Activated CD8-positive, alpha-beta memory T cell treated with anti-CD3 and anti-CD28 coated beads, Interleukin-2, amount 10 ng/mL, durations not matched to agents 7 days and 5 days (primary cell): ENCODE data around the gene XRCC4. TPM values are rescaled to one million over a fixed set of nuclear protein-coding genes. Genes with fewer than 3 reads are reported as not detected.
"Not testable (repeated sequence)": the region's sequence is repeated elsewhere in the genome, so short reads cannot be mapped to it uniquely, and the experiment has no call there.

ENCODE experiments used
- ATAC-seq: fragments of 150-1000 bp; cut with Tn5 transposase; one replicate; pipeline ENCODE4 v1.10.0; 2021; ENCODE audit warnings: moderate library complexity
- CTCF ChIA-PET: fragments of 350-600 bp; sonication (Branson Sonifier 250); formaldehyde crosslinking; loops from one replicate; lab custom pipeline; 2021; ENCODE audit warnings: antibody characterized with exemption; lab: Charles Lee
- DNase-seq: peaks from one replicate; pipeline ENCODE4 v3.0.0-alpha.2; 2020
- H3K27ac Mint-ChIP-seq: one replicate; pipeline ENCODE4 v1.8.0; 2021; ENCODE audit warnings: mild to moderate bottlenecking, mixed read lengths
- H3K27me3 Mint-ChIP-seq: one replicate; pipeline ENCODE4 v1.8.0; 2021; ENCODE audit warnings: mixed read lengths
- H3K36me3 Mint-ChIP-seq: one replicate; pipeline ENCODE4 v1.8.0; 2021; ENCODE audit warnings: mild to moderate bottlenecking, mixed read lengths
- H3K4me1 Mint-ChIP-seq: one replicate; pipeline ENCODE4 v1.8.0; 2021; ENCODE audit warnings: mixed read lengths
- H3K4me3 Mint-ChIP-seq: one replicate; pipeline ENCODE4 v1.8.0; 2021; ENCODE audit warnings: mild to moderate bottlenecking, moderate library complexity, mixed read lengths
- H3K9me3 Mint-ChIP-seq: one replicate; pipeline ENCODE4 v1.8.0; 2022; ENCODE audit warnings: low read depth, mixed read lengths
- total RNA-seq, 2 experiments: library from RNA; stranded (reverse); gene quantifications; one replicate each; pipeline ENCODE4 v1.2.3, GENCODE V29; 2021

Gene XRCC4
- total RNA-seq, 2 experiments from 2014 or later, result 11.3 to 11.9 TPM

DNA sequence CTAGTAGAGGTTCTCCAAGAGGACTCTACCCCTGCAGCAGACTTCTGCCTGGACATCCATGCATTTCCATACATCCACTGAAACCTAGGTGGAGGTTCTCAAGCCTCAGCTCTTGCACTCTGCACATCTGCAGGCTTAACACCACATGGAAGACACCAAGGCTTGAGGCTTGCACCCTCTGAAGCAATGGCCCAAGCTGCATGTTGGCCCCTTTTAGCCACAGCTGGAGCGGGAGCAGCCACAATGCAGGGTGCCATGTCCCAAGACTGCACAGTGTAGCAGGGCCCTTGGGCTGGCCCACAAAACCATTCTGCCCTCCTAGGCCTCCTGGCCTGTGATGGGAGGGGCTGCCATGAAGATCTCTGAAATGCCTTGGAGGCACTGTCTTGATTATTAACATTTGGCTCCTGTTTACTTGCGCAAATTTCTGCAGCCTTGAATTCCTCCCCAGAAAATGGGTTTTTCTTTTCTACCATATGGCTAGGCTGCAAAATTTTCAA lies 271.0 kb downstream of the XRCC4 start:
- Mint-ChIP-seq H3K4me1 (no peaks in the 10 kb centered on the region), H3K27ac (no peak overlapping the region), H3K36me3 (peaks cover 5% of the 10 kb centered on the region), H3K4me3 (no peak overlapping the region), H3K27me3 (no peaks in the 10 kb centered on the region), H3K9me3 (peaks cover 23% of the 10 kb centered on the region)
- DNase-seq (no peak), ATAC-seq (no peak)
- CTCF ChIA-PET, result no interaction called here

DNA sequence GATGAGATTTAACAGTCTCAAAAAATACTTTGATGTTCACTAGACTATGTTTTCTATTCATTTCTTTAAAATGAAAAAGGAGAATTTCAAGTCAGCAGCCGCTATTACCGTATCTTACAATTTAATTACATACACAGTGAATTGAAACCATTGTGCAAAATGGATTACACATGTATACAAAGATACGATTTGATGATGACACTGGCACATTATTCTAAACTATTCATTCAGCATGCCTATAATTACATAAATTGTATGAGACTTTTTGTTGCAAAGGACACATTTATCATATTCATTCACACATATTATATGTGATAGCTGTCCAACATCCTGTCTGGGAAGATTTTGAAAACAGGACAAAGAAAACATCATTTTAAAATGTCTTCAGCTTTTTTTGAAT lies 275.9 kb downstream of the XRCC4 start:
- no peak for ATAC-seq
- DNase-seq, result no peak
- peaks cover 17% of the 10 kb centered on the region for H3K9me3 Mint-ChIP-seq
- H3K27me3 Mint-ChIP-seq, result no peaks in the 10 kb centered on the region
- no peaks in the 10 kb centered on the region for H3K4me1 Mint-ChIP-seq
- CTCF ChIA-PET, result no interaction called here
- peaks cover 5% of the 10 kb centered on the region for H3K36me3 Mint-ChIP-seq
- H3K27ac Mint-ChIP-seq, result no peak overlapping the region
- no peak overlapping the region for H3K4me3 Mint-ChIP-seq

DNA sequence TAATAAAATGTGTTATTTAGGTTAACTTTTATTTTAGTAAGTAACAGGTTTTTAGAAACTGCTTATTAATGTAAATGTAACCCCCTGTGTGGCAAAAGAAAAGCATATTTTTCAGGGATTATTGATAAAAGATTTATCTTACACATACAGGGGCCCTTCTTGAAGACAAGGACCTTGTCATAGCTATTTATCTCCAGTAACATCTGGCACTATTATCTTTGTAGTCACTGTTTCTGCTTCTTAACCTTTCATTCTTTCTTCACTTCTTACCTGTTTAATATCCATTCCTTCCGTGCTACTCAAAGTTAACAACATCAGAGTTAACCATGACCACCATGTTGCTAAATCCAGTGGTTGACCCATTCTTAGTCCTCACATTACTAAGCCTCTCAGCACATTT lies 276.4 kb downstream of the XRCC4 start:
- Mint-ChIP-seq H3K27me3 (no peaks in the 10 kb centered on the region), H3K27ac (no peak overlapping the region), H3K36me3 (peaks cover 5% of the 10 kb centered on the region), H3K9me3 (peaks cover 15% of the 10 kb centered on the region), H3K4me3 (no peak overlapping the region), H3K4me1 (no peaks in the 10 kb centered on the region)
- DNase-seq, result no peak
- CTCF ChIA-PET, result no interaction called here
- no peak for ATAC-seq

DNA sequence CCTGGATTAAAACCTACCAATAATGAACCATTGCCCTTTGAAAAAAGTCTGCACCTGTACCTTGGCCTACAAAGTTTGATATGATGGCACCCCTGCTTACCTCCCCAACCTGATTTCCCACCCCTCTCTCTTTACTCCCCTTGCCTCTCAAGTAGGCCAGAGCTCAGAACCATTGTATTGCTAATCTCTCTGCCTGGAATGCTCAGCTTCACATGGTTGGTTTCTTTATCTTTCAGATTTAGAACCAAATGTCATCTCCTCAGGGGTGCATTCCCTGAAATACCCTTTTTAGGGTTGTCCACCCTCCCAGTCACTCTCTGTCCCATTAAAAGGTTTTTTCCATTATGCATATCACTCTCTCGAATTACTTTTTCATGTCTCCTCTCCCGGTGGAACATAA lies 277.6 kb downstream of the XRCC4 start:
- Mint-ChIP-seq H3K36me3 (no peaks in the 10 kb centered on the region), H3K27me3 (no peaks in the 10 kb centered on the region), H3K4me3 (no peak overlapping the region), H3K27ac (no peak overlapping the region), H3K4me1 (no peaks in the 10 kb centered on the region), H3K9me3 (peaks cover 9% of the 10 kb centered on the region)
- ATAC-seq (no peak), DNase-seq (no peak)
- CTCF ChIA-PET, result no interaction called here

DNA sequence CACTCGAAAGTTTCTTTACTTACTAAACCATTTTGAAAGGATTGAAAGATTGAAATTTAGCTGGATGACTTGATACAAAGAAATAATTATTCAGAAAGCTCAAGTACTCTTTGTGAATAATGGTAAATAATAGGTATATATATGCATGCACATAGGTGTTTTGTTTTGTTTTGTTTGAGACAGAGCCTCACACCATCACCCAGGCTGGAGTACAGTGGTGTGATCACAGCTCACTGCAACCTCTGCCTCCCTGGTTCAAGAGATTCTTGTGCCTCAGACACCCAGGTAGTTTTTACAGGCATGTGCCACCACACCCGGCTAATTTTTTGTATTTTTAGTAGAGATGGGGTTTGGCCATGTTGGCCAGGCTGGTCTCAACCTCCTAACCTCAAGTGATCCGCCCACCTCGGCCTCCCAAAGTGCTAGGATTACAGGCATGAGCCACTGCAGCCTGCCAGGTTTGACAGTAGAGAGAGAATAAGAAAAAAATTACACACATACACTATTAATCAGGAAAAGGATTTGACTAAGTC lies 278.2 kb downstream of the XRCC4 start:
- H3K27me3 Mint-ChIP-seq, H3K27ac Mint-ChIP-seq, H3K4me3 Mint-ChIP-seq, H3K36me3 Mint-ChIP-seq, ATAC-seq, DNase-seq, H3K9me3 Mint-ChIP-seq, CTCF ChIA-PET, H3K4me1 Mint-ChIP-seq: not testable (repeated sequence)

DNA sequence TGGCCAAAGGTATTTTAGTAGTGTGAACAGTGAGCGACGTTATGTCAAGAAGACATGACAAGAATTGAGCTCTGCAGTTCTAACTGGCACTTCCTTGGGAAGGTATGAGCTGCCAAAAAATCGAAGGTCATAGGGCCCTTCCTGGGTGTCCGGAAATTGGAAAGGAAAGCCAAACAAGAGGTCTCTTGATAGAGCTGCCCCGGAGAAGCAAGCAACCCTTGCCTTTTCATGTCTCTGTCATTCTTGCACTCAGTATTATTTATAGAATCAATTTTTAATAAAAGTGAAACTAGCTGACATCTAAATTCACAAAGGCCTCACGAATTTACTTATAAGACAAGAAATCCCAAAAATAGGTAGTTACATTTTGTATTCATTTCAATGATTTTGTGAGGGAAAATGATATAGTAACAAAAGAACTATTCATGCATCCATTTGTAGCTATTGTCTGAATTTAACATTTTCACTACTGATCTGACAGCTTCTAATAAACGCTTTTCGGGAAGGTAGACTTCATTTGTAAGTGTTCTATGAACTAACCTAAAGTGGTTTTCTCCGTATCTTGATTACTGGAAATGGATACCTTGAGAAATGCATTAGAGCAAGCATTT lies 280.4 kb downstream of the XRCC4 start:
- Mint-ChIP-seq H3K9me3 (peaks cover 5% of the 10 kb centered on the region), H3K4me1 (no peaks in the 10 kb centered on the region), H3K27ac (no peak overlapping the region), H3K4me3 (no peak overlapping the region), H3K27me3 (no peaks in the 10 kb centered on the region), H3K36me3 (no peaks in the 10 kb centered on the region)
- CTCF ChIA-PET, result no interaction called here
- DNase-seq, result no peak
- ATAC-seq, result no peak

DNA sequence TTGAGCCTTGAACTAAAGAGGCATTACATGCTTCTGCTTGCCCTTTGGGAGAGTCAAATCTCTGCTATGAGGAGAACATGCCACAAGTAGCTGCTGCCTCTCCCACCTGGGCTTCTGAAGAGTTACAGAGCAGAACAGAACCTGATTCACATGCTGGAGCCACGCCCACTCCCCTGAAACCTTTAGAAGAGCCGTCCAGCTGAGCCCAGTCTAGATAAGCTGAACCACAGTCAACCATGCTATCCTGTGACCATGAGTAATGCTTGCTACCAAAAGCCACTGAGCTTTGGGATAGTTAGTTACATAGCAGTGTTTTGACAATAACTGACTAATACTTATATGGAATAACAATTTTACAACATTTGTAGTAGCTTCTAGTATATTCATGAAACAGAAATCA lies 283.2 kb downstream of the XRCC4 start:
- no peak for ATAC-seq

DNA sequence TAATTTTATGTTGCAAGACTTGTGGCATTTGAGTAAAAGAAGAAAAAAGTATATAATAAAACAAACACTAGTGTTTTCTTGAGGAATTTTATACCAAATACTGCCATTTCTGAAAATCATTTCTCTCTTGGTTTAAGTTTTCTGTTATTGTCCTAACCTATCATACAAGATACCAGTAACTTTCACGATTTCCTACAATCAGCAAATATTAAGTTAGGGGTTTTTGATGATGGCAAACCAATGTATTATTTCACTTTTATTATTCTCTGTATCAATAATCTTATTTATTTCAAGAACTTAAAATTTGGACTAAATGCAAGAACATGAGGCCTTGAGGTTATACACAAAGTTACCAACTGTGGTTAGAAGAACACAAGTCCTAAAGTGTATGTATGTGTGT lies 285.2 kb downstream of the XRCC4 start:
- peaks cover 2% of the 10 kb centered on the region for H3K9me3 Mint-ChIP-seq
- no peak overlapping the region for H3K27ac Mint-ChIP-seq
- no peaks in the 10 kb centered on the region for H3K4me1 Mint-ChIP-seq
- no peak overlapping the region for H3K4me3 Mint-ChIP-seq
- DNase-seq, result no peak
- H3K27me3 Mint-ChIP-seq, result peaks cover 2% of the 10 kb centered on the region
- H3K36me3 Mint-ChIP-seq, result no peaks in the 10 kb centered on the region
- no peak for ATAC-seq
- CTCF ChIA-PET, result no interaction called here

More for the DNA sequence above, 283.2 kb downstream of the XRCC4 start:
- Mint-ChIP-seq H3K27ac (no peak overlapping the region), H3K9me3 (peaks cover 2% of the 10 kb centered on the region), H3K36me3 (no peaks in the 10 kb centered on the region), H3K27me3 (peaks cover 2% of the 10 kb centered on the region), H3K4me3 (no peak overlapping the region), H3K4me1 (no peaks in the 10 kb centered on the region)
- no peak for DNase-seq
- CTCF ChIA-PET, result no interaction called here

DNA sequence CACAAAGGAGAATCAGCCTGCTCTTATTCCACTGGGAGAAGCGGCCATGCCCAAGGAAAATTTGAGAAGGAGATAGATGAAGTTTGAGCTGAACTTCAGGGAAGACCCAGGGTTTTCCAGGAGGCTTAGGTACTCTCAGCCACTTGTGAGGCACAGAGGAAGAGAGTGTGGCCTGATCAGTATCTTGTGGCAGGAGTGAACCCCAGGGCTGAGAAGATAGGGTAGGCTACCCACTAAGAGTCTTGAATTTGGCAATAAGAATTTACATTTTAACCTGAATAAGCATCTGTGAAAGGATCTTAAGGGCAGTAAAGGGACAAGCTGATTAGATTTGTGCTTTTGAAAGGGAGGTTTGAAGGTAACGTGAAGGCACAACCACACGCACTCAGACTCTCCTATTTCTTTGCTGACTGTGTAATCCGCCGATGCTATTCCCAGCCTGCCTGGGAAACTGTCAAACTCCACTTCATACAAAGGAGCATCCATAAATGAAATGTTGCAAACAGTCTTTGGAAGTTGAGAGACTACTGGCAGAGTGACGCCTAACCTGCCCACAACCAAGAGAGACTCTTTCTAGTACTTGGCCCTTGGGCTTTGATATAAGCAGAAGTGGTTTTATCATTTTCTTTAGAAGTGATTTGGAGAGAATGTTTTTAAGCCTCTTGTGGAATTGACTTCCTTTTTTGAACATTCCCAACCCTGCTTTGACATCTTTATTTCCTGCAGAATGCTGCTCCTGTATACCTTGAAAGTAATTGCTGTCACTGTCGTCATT lies 286.0 kb downstream of the XRCC4 start:
- CTCF ChIA-PET, result no interaction called here
- no peaks in the 10 kb centered on the region for H3K4me1 Mint-ChIP-seq
- DNase-seq (no peak), ATAC-seq (no peak)
- H3K27ac Mint-ChIP-seq, result no peak overlapping the region
- H3K36me3 Mint-ChIP-seq, result no peaks in the 10 kb centered on the region
- peaks cover 2% of the 10 kb centered on the region for H3K9me3 Mint-ChIP-seq
- peaks cover 2% of the 10 kb centered on the region for H3K27me3 Mint-ChIP-seq
- H3K4me3 Mint-ChIP-seq, result no peak overlapping the region

DNA sequence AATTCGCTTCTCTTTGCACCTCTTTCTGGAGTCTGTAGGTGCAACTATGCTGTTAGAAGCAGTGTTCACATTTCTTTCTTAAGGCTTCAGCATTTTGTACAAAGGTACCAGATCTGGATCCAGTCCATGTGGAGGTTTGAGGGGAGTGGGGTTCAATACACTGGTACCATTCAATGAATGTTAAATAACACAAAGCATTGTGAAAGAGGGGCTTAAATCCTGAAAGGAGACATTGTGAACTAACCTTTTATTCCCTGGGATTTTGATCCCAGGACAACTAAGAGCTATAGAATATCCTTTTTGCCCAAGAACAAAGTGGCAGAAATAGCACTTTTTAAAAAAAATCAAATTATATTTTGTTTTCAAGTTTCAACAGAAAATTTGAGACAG lies 286.5 kb downstream of the XRCC4 start:
- no peaks in the 10 kb centered on the region for H3K36me3 Mint-ChIP-seq
- DNase-seq (no peak), ATAC-seq (no peak)
- peaks cover 2% of the 10 kb centered on the region for H3K27me3 Mint-ChIP-seq
- no peak overlapping the region for H3K4me3 Mint-ChIP-seq
- CTCF ChIA-PET, result no interaction called here
- H3K4me1 Mint-ChIP-seq, result no peaks in the 10 kb centered on the region
- H3K27ac Mint-ChIP-seq, result no peak overlapping the region
- peaks cover 2% of the 10 kb centered on the region for H3K9me3 Mint-ChIP-seq

DNA sequence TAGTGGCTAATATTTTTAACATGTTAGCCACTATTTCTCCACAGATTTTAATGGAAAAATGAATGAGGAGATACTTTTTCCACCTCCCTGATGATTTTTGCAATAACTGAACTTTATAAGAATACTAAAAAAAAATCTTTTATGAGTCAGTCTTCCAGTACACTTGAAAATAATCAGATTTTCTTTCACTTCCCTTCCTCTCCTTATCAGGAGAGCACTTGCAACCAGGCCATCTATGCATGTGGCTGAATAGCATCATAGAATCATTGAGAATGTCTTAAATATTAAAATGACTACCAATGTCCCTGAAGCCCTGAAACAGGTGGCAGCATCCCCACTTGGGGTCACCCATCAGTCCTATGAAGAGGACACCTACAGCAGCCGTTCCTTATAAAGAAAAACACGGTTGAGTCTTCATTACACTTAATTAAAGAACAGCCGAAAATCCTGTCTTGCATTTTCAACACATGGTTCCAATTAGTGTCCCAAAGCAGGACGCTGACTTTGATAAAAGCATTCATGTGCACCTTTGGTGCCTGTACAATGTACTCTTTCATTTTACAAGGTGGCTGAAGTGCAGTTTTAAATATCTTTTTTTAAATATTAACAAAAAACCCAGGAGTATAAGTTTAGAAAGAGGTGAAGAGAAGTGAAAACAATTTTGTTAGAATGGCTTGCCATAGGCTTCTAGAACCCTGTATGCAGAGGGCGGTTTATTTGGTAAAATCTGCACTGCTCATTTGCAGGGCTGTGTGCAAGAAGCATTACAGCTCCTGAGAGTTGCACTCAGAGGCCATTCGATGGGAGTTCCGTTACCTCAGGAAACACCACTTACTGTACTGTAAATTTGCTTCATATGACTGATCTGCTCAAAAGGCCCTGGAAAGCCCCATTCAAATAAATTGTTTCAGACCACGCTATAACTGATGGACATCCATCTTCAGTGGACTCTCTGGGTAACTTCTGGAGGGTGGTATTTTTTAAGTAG lies 287.3 kb downstream of the XRCC4 start:
- DNase-seq (no peak), ATAC-seq (no peak)
- Mint-ChIP-seq H3K27me3 (peaks cover 2% of the 10 kb centered on the region), H3K4me1 (no peaks in the 10 kb centered on the region), H3K9me3 (peaks cover 2% of the 10 kb centered on the region), H3K4me3 (no peak overlapping the region), H3K36me3 (no peaks in the 10 kb centered on the region), H3K27ac (no peak overlapping the region)
- CTCF ChIA-PET, result no interaction called here

DNA sequence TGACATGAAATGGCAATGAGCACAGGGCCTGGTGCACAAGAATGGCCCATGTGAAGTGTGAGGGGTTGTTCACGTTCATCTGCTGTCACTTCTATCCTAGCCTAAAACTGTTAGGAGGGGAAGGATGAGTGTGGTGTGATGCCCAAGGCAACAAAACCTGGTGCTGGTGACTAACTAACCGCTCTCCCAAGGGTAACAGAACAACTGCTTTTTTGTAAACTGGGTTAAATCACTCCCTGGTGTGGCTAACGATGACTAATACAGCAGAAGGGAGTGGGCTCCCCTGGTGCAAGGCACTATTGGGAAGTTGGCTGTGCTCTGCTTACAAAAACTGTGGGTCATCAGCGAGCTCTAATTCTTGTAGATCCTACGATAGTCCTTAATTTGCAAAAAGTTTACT lies 291.0 kb downstream of the XRCC4 start:
- Mint-ChIP-seq H3K9me3 (no peaks in the 10 kb centered on the region), H3K27me3 (no peaks in the 10 kb centered on the region), H3K4me3 (no peak overlapping the region), H3K36me3 (no peaks in the 10 kb centered on the region), H3K4me1 (no peaks in the 10 kb centered on the region), H3K27ac (no peak overlapping the region)
- CTCF ChIA-PET, result no interaction called here
- DNase-seq, result no peak
- no peak for ATAC-seq

DNA sequence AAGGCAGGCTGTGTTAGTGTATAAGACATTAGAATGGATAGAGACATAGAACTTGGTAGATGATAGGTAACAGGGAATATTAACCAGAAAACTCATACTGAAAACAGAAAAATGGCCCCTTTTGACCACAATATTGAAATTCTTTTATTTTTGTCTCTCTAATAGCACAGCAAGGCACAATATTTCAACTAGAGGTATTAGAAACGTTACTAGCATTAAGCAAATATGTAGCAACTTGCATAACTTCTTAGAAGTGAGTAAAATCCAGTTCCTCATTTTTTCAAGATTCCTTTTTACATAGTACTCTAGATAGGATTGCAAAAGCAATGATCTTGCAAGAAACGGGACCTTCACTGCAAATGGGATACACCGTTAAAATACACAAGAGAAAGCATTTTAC lies 291.5 kb downstream of the XRCC4 start:
- CTCF ChIA-PET, result no interaction called here
- Mint-ChIP-seq H3K4me3 (no peak overlapping the region), H3K4me1 (no peaks in the 10 kb centered on the region), H3K36me3 (no peaks in the 10 kb centered on the region), H3K27me3 (no peaks in the 10 kb centered on the region), H3K27ac (no peak overlapping the region), H3K9me3 (no peaks in the 10 kb centered on the region)
- no peak for DNase-seq
- ATAC-seq, result no peak
